CD4-positive, alpha-beta T cell (primary cell): ENCODE results near the gene KIF22. TPM values are rescaled to one million over a fixed set of nuclear protein-coding genes. Genes with fewer than 3 reads are reported as not detected.
A peak's percentile ranks its signal among the peaks of the same experiment; 100 is the strongest.
"Not testable (repeated sequence)": the region's sequence is repeated elsewhere in the genome, so short reads cannot be mapped to it uniquely, and the experiment has no call there.

Source experiments
- ATAC-seq: fragments of 200-7000 bp; cut with Tn5 transposase; one replicate; pipeline ENCODE4 v1.10.0; 2022; ENCODE audit warnings: mild to moderate bottlenecking; ENCODE audit not compliant: poor library complexity
- CTCF ChIA-PET: fragments of 350-600 bp; sonication (Branson Sonifier 250); formaldehyde crosslinking; loops from one replicate; lab custom pipeline; 2021; ENCODE audit warnings: antibody characterized with exemption, inconsistent platforms; lab: Charles Lee
- POLR2A ChIA-PET: fragments of 350-600 bp; sonication (Branson Sonifier 250); formaldehyde crosslinking; loops from one replicate; lab custom pipeline; 2021; ENCODE audit warnings: antibody characterized with exemption, inconsistent platforms; lab: Charles Lee
- DNase-seq, 14 experiments: peaks; one replicate each; pipeline ENCODE4 v3.0.0-alpha.2; 2013 to 2020; ENCODE audit warnings: mixed read lengths in 2 of 14
- H3K27ac ChIP-seq, 2 donors: one replicate each; pipeline versions ENCODE4 v1.5.1 to v1.7.0; 2013; ENCODE audit warnings: low read length in 2 of 2, low read depth in 1 of 2, mild to moderate bottlenecking in 1 of 2
- H3K27me3 ChIP-seq, 2 experiments: 1 replicate in 1 of 2; 2 replicates in 1 of 2; pipeline versions ENCODE4 v1.6.1 to v1.7.0; 2013; ENCODE audit warnings: low read length in 2 of 2, control low read depth in 1 of 2, mild to moderate bottlenecking in 1 of 2, moderate library complexity in 1 of 2; ENCODE audit not compliant: insufficient read depth in 2 of 2, control insufficient read depth in 1 of 2
- H3K36me3 ChIP-seq: one replicate; pipeline ENCODE4 v1.6.1; 2013; ENCODE audit warnings: low read length, control low read depth; ENCODE audit not compliant: insufficient read depth
- H3K4me1 ChIP-seq: one replicate; pipeline ENCODE4 v1.6.1; 2013; ENCODE audit warnings: low read length, control low read depth; ENCODE audit not compliant: insufficient read depth
- H3K4me3 ChIP-seq: one replicate; pipeline ENCODE4 v1.5.1; 2013; ENCODE audit warnings: mild to moderate bottlenecking, low read length, moderate library complexity
- H3K9me3 ChIP-seq, 2 experiments: 1 replicate in 1 of 2; 2 replicates in 1 of 2; pipeline versions ENCODE4 v1.6.1 to v1.7.0; 2013; ENCODE audit warnings: low read length in 2 of 2, mild to moderate bottlenecking in 2 of 2, control low read depth in 1 of 2, moderate library complexity in 1 of 2; ENCODE audit not compliant: control insufficient read depth in 1 of 2, insufficient read depth in 1 of 2
- H3K27ac Mint-ChIP-seq: one replicate; pipeline ENCODE4 v1.8.0; 2020; ENCODE audit warnings: mixed read lengths
- H3K27me3 Mint-ChIP-seq: one replicate; pipeline ENCODE4 v1.8.0; 2021; ENCODE audit warnings: mixed read lengths
- H3K36me3 Mint-ChIP-seq: one replicate; pipeline ENCODE4 v1.8.0; 2021; ENCODE audit warnings: low read depth, mixed read lengths
- H3K4me1 Mint-ChIP-seq: one replicate; pipeline ENCODE4 v1.8.0; 2021; ENCODE audit warnings: low read depth, mixed read lengths
- H3K4me3 Mint-ChIP-seq: one replicate; pipeline ENCODE4 v1.8.0; 2020; ENCODE audit warnings: mild to moderate bottlenecking, mixed read lengths
- H3K9me3 Mint-ChIP-seq: one replicate; pipeline ENCODE4 v1.8.0; 2020; ENCODE audit warnings: mixed read lengths
- CTCF ChIP-seq: fragments of 200-600 bp; IDR thresholded peaks from one replicate; pipeline ENCODE4 v1.8.0; 2022; ENCODE audit warnings: antibody characterized with exemption, mild to moderate bottlenecking
- intact Hi-C, 2 experiments: fragments of 100-400 bp; cut with DNase I in 1 of 2; cut with micrococcal nuclease in 1 of 2; formaldehyde crosslinking; loops; one replicate each; pipeline versions ENCODE4 v1.15.1 to v1.9.0; 2023 to 2025; cut with DNase I, micrococcal nuclease
- total RNA-seq, 174 experiments: library from RNA in 2 of 174; stranded (reverse) in 2 of 174; gene quantifications; one replicate each; pipeline ENCODE4 v1.2.3 and lab custom pipeline; 2021 to 2026

KIF22 gene
- total RNA-seq, 2 experiments from 2014 or later = 99.0 to 101 TPM

DNA sequence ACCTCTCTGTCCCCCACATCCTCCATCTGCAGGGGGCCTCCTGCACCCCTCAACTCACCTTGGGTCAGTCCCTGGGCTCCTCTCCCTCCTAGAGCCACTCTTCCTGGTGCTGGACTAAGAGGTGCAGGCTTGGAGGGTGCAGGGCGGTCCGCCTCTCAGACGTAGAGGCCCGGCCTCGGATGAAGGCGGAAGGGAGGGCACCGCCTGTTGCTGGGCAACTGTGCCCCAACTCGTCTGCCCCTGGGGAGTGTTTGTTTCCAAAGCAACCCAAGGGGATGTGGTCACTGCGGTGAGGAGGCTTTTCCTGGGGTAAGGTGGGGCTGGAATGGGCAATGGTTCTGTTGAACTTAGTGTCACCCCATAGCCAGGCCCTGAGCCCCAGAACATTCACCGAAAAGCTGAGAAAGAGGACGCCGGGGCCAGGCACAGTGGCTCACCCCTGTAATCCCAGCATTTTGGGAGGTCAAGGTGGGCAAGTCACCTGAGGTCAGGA is 44.7 kb upstream of the KIF22 start, which contains the start of gene C16orf54:
Gene C16orf54 (minus strand): TSS at position 138 of the 493 bp plus-strand sequence. CDS start 1,039 bp downstream, outside the sequence.
- H3K4me1 Mint-ChIP-seq = peaks cover 70% of the 10 kb centered on the region

GRCh38 chr16:29746518-29746917 is 44.0 kb upstream of the KIF22 start:
- H3K27me3 Mint-ChIP-seq, ATAC-seq, H3K27me3 ChIP-seq, H3K9me3 Mint-ChIP-seq: not testable (repeated sequence)
- Histone ChIP-seq H3K4me3 (peak overlapping the region; percentile 74), H3K4me1 (peaks cover 83% of the 10 kb centered on the region), H3K27ac (peak overlapping the region; percentile 93 to 96), H3K9me3 (peaks cover 0 to 10% of the 10 kb centered on the region in 2 experiments), H3K36me3 (peaks cover 50% of the 10 kb centered on the region)
- POLR2A ChIA-PET = interaction anchor here (0.6 to 3.3 kb wide), 15 partner anchors 8 to 712 kb away, joined by 3 to 50 read pairs (median 8); partner anchors contain the start of genes KCTD13, KIF22, MAZ and PAGR1
- H3K27ac Mint-ChIP-seq = peak overlapping the region; percentile 98
- peak overlapping the region; percentile 99 for H3K4me3 Mint-ChIP-seq
- H3K36me3 Mint-ChIP-seq = peaks cover 68% of the 10 kb centered on the region
- CTCF ChIA-PET = interaction anchor here (1.0 to 2.1 kb wide), 6 partner anchors 8 to 73 kb away, joined by 3 to 12 read pairs (median 4); partner anchors contain the start of gene KIF22
- DNase-seq = peak in 4 of 14 experiments; percentile 9 to 49 (median 40)
- intact Hi-C loops = loop anchor here (1.0 to 2.0 kb wide), 5 partner anchors 8 to 70 kb away; partner anchors contain the start of genes KIF22 (in 1 of the 2) and PAGR1 (in 1 of the 2)
- H3K4me1 Mint-ChIP-seq = peaks cover 64% of the 10 kb centered on the region

More for the DNA sequence above, 44.7 kb upstream of the KIF22 start, which contains the start of gene C16orf54:
- Histone ChIP-seq H3K27me3 (no peaks in the 10 kb centered on the region), H3K4me1 (peaks cover 87% of the 10 kb centered on the region), H3K27ac (peak within 1 kb of the TSS; percentile 93 to 96), H3K36me3 (peaks cover 55% of the 10 kb centered on the region), H3K9me3 (peaks cover 0 to 10% of the 10 kb centered on the region in 2 experiments), H3K4me3 (peak within 1 kb of the TSS; percentile 74)
- Mint-ChIP-seq H3K36me3 (peaks cover 74% of the 10 kb centered on the region), H3K4me3 (peak within 1 kb of the TSS; percentile 99), H3K27ac (peak within 1 kb of the TSS; percentile 98), H3K27me3 (no peaks in the 10 kb centered on the region), H3K9me3 (no peaks in the 10 kb centered on the region)
- DNase-seq (peak; percentile 88 to 99 (median 92)), ATAC-seq (peak; percentile 82)
- intact Hi-C loops = loop anchor here (1.0 to 2.0 kb wide), 5 partner anchors 8 to 70 kb away; partner anchors contain the start of genes KIF22 (in 1 of the 2) and PAGR1 (in 1 of the 2)
- ChIA-PET CTCF (interaction anchor here (1.0 to 2.1 kb wide), 5 partner anchors 39 to 72 kb away, joined by 3 to 12 read pairs (median 4); partner anchors contain the start of gene KIF22), POLR2A (interaction anchor here (0.6 to 3.3 kb wide), 15 partner anchors 9 to 713 kb away, joined by 3 to 50 read pairs (median 8); partner anchors contain the start of genes KCTD13, KIF22, MAZ and PAGR1)
- TF ChIP-seq CTCF = no peak

- H3K9me3 Mint-ChIP-seq = no peaks in the 10 kb centered on the region
- ATAC-seq = no peak
- H3K36me3 Mint-ChIP-seq = peaks cover 52% of the 10 kb centered on the region
- H3K27me3 Mint-ChIP-seq = no peaks in the 10 kb centered on the region
- peaks cover 47% of the 10 kb centered on the region for H3K4me1 Mint-ChIP-seq
- H3K4me3 Mint-ChIP-seq = peak overlapping the region; percentile 67
- POLR2A ChIA-PET = interaction anchor here (0.9 to 2.1 kb wide), 8 partner anchors 8 to 79 kb away, joined by 3 to 11 read pairs (median 4); partner anchors contain the start of genes KIF22 and PAGR1
- H3K27ac Mint-ChIP-seq = peak overlapping the region; percentile 98
- TF ChIP-seq CTCF = no peak
- intact Hi-C loops = loop anchor here in 1 of 2 experiments (2.0 kb wide), 1 partner anchor 47 kb away; no protein-coding TSS in a partner anchor
- no peaks in the 10 kb centered on the region for H3K27me3 ChIP-seq
- H3K9me3 ChIP-seq = peaks cover 0 to 10% of the 10 kb centered on the region in 2 experiments
- CTCF ChIA-PET = interaction anchor here (0.5 to 1.8 kb wide), 4 partner anchors 8 to 42 kb away, joined by 3 to 4 read pairs (median 4); partner anchors contain the start of gene KIF22
- DNase-seq = peak in 1 of 14 experiments; percentile 20
- H3K27ac ChIP-seq = peak overlapping the region in 1 of 2 donors; percentile 21
- H3K4me1 ChIP-seq = peaks cover 67% of the 10 kb centered on the region
- no peak overlapping the region for H3K4me3 ChIP-seq
- H3K36me3 ChIP-seq = peaks cover 35% of the 10 kb centered on the region
These were observed 42.4 kb upstream of the KIF22 start for GRCh38 chr16:29747947-29748759.

DNA sequence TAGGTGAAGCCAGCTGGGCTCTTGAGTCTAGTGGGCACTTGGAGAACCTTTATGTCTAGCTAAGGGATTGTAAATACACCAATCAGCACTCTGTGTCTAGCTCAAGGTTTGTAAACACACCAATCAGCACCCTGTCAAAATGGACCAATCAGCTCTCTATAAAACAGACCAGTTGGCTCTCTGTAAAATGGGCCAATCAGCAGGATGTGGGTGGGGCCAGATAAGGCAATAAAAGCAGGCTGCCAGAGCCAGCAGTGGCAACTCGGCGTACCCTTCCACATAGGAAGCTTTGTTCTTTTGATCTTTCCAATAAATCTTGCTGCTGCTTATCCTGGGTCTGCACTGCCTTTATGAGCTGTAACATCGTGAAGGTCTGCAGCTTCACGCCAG is 41.8 kb upstream of the KIF22 start:
- Mint-ChIP-seq H3K4me1 (peaks cover 45% of the 10 kb centered on the region), H3K36me3 (peaks cover 46% of the 10 kb centered on the region), H3K27ac (peak overlapping the region; percentile 71)
- peaks cover 0 to 10% of the 10 kb centered on the region in 2 experiments for H3K9me3 ChIP-seq
- H3K9me3 Mint-ChIP-seq, intact Hi-C loops, ATAC-seq, H3K27me3 ChIP-seq, H3K27me3 Mint-ChIP-seq, H3K4me3 ChIP-seq, H3K4me3 Mint-ChIP-seq, DNase-seq, H3K27ac ChIP-seq: not testable (repeated sequence)
- ChIA-PET CTCF (interaction anchor here (0.8 to 1.8 kb wide), 2 partner anchors 37 to 42 kb away, joined by 3 to 4 read pairs; partner anchors contain the start of gene KIF22), POLR2A (interaction anchor here (0.9 to 1.9 kb wide), 5 partner anchors 10 to 78 kb away, joined by 3 to 5 read pairs (median 3); partner anchors contain the start of gene PAGR1)
- peaks cover 29% of the 10 kb centered on the region for H3K36me3 ChIP-seq
- H3K4me1 ChIP-seq = peaks cover 64% of the 10 kb centered on the region
